CD4-positive, alpha-beta T cell treated with Interleukin-1 beta for 1 hour (primary cell): ENCODE data around the gene SH3PXD2A.
"Not testable (repeated sequence)": the region's sequence is repeated elsewhere in the genome, so short reads cannot be mapped to it uniquely, and the experiment has no call there.

ENCODE experiments used
- DNase-seq, 2 donors: peaks; one replicate each; pipeline ENCODE4 v3.0.0-alpha.2; 2020 to 2022

Gene SH3PXD2A

DNA sequence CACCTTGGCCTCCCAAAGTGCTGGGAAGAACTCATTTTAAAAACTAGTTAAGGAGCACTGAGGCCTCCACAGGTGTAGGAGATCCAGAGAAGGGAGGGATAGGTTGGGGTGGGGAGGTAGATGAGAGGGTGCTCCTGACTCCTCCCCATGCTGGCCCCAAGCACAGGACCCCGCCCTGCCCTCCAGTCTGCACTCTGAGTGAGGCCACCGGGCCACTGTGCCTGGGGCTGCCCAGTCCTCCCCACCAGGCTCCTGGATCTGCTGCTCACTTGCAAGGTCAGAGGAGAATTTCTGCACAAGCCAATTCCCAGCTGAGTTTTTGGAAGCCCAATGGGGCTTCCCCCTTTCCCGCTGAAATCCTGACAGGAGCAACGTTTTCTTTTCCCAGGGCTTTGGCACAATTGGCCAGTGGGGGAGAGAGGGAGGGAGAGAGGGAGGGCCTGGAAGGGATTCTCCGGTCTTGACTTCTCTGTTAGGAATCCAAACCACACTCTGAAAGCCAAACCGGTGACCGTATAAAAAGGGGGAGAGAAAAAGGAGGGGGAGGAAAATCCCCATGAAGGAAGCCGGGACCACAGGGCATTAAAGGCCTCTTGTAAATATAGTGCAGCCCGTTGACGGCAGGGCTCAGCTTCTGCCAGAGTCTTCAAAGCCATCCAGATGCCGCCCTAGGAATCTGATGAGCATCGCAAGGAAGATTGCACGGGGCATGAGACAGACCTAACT is 116.2 kb downstream of the SH3PXD2A start:
- no peak for DNase-seq

GRCh38 chr10:103737735-103738367 is 117.5 kb downstream of the SH3PXD2A start:
- no peak for DNase-seq

GRCh38 chr10:103736763-103737162 is 118.6 kb downstream of the SH3PXD2A start:
- DNase-seq: no peak

GRCh38 chr10:103736044-103736443 is 119.3 kb downstream of the SH3PXD2A start:
- DNase-seq: no peak

GRCh38 chr10:103734731-103735130 is 120.6 kb downstream of the SH3PXD2A start:
- no peak for DNase-seq

- no peak for DNase-seq
Observed at GRCh38 chr10:103733045-103733419, 122.3 kb downstream of the SH3PXD2A start.

- no peak for DNase-seq
Observed at GRCh38 chr10:103732339-103733044, 122.9 kb downstream of the SH3PXD2A start.

GRCh38 chr10:103731609-103732270 is 123.6 kb downstream of the SH3PXD2A start:
- DNase-seq: no peak

- not testable (repeated sequence) for DNase-seq
Observed at GRCh38 chr10:103731026-103731425, 124.3 kb downstream of the SH3PXD2A start.

GRCh38 chr10:103729851-103730250 is 125.5 kb downstream of the SH3PXD2A start:
- no peak for DNase-seq

GRCh38 chr10:103727991-103728689 is 127.2 kb downstream of the SH3PXD2A start:
- no peak for DNase-seq

GRCh38 chr10:103727546-103727963 is 127.8 kb downstream of the SH3PXD2A start:
- DNase-seq: no peak

- DNase-seq: no peak
Observed at GRCh38 chr10:103726637-103727036, 128.7 kb downstream of the SH3PXD2A start.

GRCh38 chr10:103725242-103725641 is 130.1 kb downstream of the SH3PXD2A start:
- DNase-seq: no peak

- no peak for DNase-seq
Observed at GRCh38 chr10:103724771-103725170, 130.6 kb downstream of the SH3PXD2A start.

- no peak for DNase-seq
Observed at GRCh38 chr10:103724074-103724473, 131.3 kb downstream of the SH3PXD2A start.

GRCh38 chr10:103723557-103723956 is 131.8 kb downstream of the SH3PXD2A start:
- DNase-seq: no peak

- DNase-seq: no peak
Observed at GRCh38 chr10:103722632-103723031, 132.7 kb downstream of the SH3PXD2A start.

GRCh38 chr10:103720964-103721335 is 134.4 kb downstream of the SH3PXD2A start:
- no peak for DNase-seq

DNA sequence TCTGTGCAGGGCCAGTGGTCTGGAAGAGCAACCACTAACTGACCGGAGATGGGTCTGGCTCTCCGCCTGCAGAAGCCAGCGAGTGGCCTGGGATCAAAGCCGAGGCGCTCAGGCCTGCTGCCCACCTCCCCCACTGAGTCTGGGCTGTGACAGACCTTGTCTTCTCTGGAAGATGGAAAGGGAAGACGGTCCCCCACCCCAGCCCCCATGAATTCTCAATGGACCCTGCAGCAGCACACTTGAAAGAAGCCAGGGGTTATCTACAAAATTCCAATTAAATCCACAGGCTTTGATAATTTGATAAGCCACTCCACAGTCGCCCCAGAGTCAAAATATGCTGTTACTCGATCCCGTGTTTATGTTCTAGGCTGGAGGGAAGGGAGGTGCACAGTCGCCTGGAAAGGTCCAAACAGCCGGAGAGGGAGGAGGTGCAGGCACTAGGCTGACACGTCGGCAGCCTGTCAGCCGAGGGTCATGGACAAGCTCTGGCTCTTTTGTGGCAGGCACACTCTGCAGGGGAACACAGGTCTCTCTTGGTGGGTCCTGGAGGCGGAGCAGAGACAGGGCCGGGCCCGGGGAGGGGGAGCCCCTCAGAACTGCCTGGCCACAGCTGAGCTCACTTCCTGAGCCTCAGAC is 134.9 kb downstream of the SH3PXD2A start:
- no peak for DNase-seq

- DNase-seq: no peak
Observed at GRCh38 chr10:103719036-103719435, 136.3 kb downstream of the SH3PXD2A start.

DNA sequence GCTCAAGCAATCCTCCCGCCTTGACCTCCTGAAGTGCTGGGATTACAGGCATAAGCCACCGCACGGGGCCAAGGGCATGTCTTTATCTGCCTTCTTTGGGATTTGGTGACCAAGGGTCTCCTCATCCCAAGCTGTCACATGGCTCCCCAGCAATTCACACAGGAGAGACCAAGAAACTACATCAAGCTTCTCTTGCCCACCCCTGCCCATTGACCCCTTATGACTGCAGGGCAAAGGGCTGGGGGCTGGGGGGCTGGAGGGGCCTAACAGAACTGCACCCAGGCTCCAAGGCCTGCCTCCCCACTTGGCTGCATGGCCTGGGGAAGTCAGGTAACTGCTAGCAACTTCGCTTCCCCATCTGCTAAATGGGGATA is 137.1 kb downstream of the SH3PXD2A start:
- DNase-seq: no peak
